Cortex of kidney (tissue), 1 donor: Measurements from ENCODE around the gene BUD13.
"Not testable (repeated sequence)": the region's sequence is repeated elsewhere in the genome, so short reads cannot be mapped to it uniquely, and the experiment has no call there.

Experiments
- DNase-seq: peaks from one replicate; lab custom pipeline; 2025; lab: John Stamatoyannopoulos, UW

BUD13 gene

GRCh38 chr11:116756044-116756443 lies 16.7 kb downstream of the BUD13 start:
- not testable (repeated sequence) for DNase-seq

GRCh38 chr11:116750070-116750718 lies 22.6 kb downstream of the BUD13 start:
- DNase-seq: no peak

GRCh38 chr11:116742104-116742503 lies 30.7 kb downstream of the BUD13 start:
- no peak for DNase-seq

- DNase-seq: no peak
Measured at GRCh38 chr11:116740741-116741140, 32.0 kb downstream of the BUD13 start.

GRCh38 chr11:116738975-116739374 lies 33.8 kb downstream of the BUD13 start:
- DNase-seq: no peak

- DNase-seq: no peak
Measured at GRCh38 chr11:116736763-116737162, 36.0 kb downstream of the BUD13 start.

GRCh38 chr11:116733969-116734508 lies 38.7 kb downstream of the BUD13 start:
- no peak for DNase-seq

GRCh38 chr11:116733043-116733755 lies 39.6 kb downstream of the BUD13 start:
- DNase-seq: no peak

- DNase-seq: no peak
Measured at GRCh38 chr11:116732271-116733042, 40.3 kb downstream of the BUD13 start.

- no peak for DNase-seq
Measured at GRCh38 chr11:116731821-116732220, 41.0 kb downstream of the BUD13 start.

GRCh38 chr11:116731097-116731761 lies 41.6 kb downstream of the BUD13 start:
- no peak for DNase-seq

- no peak for DNase-seq
Measured at GRCh38 chr11:116730601-116731000, 42.2 kb downstream of the BUD13 start.

- no peak for DNase-seq
Measured at GRCh38 chr11:116730241-116730561, 42.6 kb downstream of the BUD13 start.

GRCh38 chr11:116729501-116730240 lies 43.1 kb downstream of the BUD13 start:
- DNase-seq: no peak

- DNase-seq: no peak
Measured at GRCh38 chr11:116727990-116728389, 44.8 kb downstream of the BUD13 start.

GRCh38 chr11:116725434-116726221 lies 47.2 kb downstream of the BUD13 start:
- no peak for DNase-seq

GRCh38 chr11:116724813-116725212 lies 48.0 kb downstream of the BUD13 start:
- no peak for DNase-seq

- no peak for DNase-seq
Measured at GRCh38 chr11:116723511-116723910, 49.3 kb downstream of the BUD13 start.

GRCh38 chr11:116721988-116722387 lies 50.8 kb downstream of the BUD13 start:
- no peak for DNase-seq

- DNase-seq: no peak
Measured at GRCh38 chr11:116720895-116721294, 51.9 kb downstream of the BUD13 start.
